HG02884 (cell line): ENCODE results near the gene CSE1L.
"Not testable (repeated sequence)": the region's sequence is repeated elsewhere in the genome, so short reads cannot be mapped to it uniquely, and the experiment has no call there.

Source experiments
- ATAC-seq: cut with Tn5 transposase; IDR thresholded peaks from one replicate; pipeline ENCODE4 v1.9.1; 2021; ENCODE audit warnings: mild to moderate bottlenecking, moderate library complexity; ENCODE audit not compliant: unreplicated experiment

The CSE1L gene

GRCh38 chr20:49074521-49074920, 28.4 kb downstream of the CSE1L start:
- no peak for ATAC-seq

GRCh38 chr20:49078310-49078709, 32.2 kb downstream of the CSE1L start:
- no peak for ATAC-seq

GRCh38 chr20:49082295-49082694, 36.2 kb downstream of the CSE1L start:
- not testable (repeated sequence) for ATAC-seq

- ATAC-seq: no peak
Measured at GRCh38 chr20:49091104-49091503, 45.0 kb downstream of the CSE1L start.

GRCh38 chr20:49091762-49092161, 45.6 kb downstream of the CSE1L start:
- no peak for ATAC-seq

DNA sequence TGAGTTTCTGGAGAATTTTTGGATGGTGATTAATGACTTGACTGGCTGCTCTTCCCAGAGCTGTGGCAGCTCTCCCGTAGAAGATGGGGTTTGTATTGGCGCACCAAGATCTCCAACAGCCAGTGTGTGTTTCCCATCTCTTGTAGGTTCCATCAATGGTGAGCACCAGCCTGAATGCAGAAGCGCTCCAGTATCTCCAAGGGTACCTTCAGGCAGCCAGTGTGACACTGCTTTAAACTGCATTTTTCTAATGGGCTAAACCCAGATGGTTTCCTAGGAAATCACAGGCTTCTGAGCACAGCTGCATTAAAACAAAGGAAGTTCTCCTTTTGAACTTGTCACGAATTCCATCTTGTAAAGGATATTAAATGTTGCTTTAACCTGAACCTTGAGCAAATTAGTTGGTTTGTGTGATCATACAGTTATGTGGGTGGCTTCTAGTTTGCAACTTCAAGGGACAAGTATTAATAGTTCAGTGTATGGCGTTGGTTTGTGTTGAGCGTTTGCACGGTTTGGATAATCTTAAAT, 50.2 kb downstream of the CSE1L start:
- ATAC-seq: no peak

DNA sequence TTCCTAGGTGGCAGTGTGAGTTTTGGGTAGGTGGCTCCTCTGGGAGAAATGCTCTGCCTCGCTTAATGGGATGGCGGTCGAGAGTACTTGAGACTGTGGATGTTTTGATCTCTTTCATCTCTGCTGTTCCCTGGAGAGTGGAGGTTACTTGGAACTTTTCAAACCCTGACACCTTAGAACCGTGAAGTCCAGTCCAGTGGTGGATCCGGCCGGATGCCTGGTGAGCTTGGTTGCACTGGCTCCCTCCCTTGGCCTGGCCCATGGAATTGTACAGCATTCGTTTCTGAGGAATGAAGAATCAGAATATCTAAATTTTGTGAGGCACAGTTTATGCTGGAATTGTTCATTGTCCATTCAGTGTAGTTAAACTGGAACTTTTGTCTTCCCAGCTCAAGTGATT, 51.0 kb downstream of the CSE1L start:
- ATAC-seq: no peak

DNA sequence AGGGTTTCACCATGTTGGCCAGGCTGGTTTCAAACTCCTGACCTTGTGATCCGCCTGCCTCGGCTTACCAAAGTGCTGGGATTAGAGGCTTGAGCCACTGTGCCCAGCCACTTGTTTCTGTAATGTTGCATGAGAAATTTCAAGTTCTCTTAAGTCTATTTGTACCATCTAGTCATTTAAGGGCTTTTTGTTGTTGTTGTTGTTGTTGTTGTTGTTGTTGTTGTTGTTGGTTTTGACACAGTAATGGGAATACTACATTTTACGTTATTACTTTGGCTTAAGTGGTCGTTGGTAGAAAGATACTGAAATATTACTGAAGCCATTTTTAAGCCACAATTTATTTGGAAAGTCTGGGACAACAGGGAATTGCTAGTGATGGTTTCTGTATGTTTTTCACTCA, 52.0 kb downstream of the CSE1L start:
- ATAC-seq: no peak

DNA sequence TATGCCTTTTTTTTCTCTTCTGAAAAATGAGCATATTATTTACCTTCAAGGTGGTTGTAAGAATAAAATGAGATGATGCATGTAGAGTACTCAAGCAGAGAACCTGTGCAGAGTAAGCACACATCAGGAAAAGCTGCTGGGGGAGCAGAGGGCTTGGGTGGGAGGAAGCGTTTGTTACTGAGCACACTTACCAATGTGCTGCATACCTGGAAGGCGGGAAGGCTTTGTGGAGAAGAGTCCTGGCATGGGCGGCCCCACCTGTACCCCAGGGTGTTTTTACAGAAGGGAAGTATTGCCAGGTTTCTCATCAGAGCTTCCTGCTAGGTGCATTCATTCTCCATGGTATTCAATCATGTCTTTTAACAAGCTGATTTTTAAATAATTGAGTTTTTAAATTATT, 52.9 kb downstream of the CSE1L start:
- ATAC-seq: no peak

DNA sequence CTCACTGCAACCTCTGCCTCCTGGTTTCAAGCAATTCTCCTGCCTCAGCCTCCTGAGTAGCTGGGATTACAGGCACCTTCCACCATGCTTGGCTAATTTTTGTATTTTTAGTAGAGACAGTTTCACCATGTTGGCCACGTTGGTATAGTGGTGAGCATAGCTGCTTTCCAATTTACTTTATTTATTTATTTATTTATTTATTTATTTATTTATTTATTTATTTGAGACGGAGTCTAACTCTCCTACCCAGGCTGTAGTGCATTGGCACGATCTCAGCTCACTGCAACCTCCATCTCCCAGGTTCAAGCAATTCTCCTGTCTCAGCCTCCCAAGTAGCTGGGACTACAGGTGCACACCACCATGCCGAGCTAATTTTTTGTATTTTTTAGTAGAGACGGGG, 54.2 kb downstream of the CSE1L start:
- not testable (repeated sequence) for ATAC-seq

- no peak for ATAC-seq
Measured at GRCh38 chr20:49100972-49101371, 54.9 kb downstream of the CSE1L start.

GRCh38 chr20:49103019-49103418, 56.9 kb downstream of the CSE1L start:
- no peak for ATAC-seq

DNA sequence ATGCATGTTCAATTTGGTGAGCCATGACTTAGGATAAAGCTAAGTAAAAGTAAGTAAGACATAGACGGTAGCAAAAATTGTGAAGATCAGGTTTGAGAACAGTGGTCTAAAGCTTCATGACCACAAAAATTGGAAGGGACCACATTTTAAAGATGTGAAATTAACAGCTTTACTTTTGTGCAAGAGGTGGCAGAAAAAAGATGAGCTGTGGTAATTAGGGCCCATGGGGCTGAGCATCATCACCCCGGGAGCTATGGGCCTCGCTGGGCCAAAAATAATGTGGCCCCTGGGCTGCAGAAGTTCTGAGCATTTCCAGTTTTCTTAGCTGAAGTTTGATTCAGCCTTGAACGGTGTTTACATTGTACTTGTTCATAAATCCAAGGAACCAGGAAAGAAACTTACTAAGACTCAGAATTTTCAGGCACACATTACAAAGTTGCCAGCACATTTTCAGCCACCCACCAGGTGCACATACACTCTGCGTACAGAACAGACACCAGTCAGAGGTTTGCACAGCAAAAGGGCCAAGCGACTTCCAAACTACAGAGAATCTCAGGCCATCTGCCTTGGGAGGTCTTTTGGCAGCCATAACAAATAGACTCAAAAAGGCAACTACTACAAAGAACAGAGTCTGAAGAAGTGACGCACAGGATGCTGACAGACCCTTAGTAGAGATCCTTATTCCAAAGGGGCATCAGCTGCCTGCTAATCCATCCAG, 57.7 kb downstream of the CSE1L start:
- no peak for ATAC-seq

DNA sequence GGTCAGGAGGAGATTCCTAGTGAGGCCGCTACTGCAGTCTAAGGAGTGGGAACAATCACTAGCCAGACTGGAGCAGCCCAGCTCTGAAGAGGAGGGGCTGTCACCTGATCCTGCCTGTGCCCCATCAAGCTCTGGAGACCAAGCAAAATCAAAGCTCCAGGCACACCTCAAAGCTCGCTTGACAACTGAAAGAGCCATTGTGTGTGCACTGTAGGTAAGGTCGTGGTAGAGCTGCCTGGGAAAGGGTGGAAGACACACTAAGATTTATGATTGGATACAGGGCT, 58.2 kb downstream of the CSE1L start:
- ATAC-seq: no peak

GRCh38 chr20:49104979-49105547, 59.0 kb downstream of the CSE1L start:
- ATAC-seq: not testable (repeated sequence)

DNA sequence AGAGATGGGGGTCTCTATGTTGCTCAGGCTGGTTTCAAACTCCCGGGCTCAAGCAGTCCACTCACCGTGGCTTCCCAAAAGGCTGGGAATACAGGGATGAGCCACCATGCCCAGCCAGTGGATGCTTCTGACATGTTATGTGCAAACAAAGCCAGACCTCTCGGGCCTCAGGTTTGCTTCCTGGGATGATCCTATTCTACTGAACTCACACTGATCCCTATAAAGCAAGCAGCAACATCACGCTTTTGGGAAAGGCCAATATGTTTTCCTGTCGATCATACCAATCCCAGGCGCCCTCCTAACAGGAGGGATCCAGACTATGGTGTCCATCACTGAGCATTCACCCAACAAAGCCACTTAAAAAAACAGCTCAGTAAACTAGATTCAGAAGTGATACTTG, 60.2 kb downstream of the CSE1L start:
- ATAC-seq: no peak

GRCh38 chr20:49110767-49111694, 64.9 kb downstream of the CSE1L start:
- no peak for ATAC-seq

- ATAC-seq: no peak
Measured at GRCh38 chr20:49112596-49113274, 66.6 kb downstream of the CSE1L start.

GRCh38 chr20:49115564-49115963, 69.5 kb downstream of the CSE1L start:
- no peak for ATAC-seq

- ATAC-seq: no peak
Measured at GRCh38 chr20:49118307-49118706, 72.2 kb downstream of the CSE1L start.

- ATAC-seq: no peak
Measured at GRCh38 chr20:49119988-49120387, 73.9 kb downstream of the CSE1L start.
